Measurements from ENCODE around the gene CST6.

DNA sequence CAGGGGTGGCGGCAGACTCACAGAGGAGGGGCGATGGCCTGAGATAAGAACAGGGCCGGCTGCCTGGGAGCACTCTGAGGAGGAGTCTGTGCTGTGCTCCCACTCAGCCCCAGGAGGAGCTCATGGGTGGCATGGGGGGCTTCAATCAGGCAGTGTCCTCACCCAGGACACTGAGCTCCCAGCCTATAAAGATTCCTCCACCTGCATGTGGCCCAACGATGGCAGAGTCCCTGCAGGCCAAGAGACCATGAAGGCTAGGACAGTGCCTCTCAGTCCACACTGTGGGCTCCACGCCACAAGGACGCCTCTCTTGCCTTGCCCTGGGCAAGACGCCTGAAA is 1.9 kb downstream of the CST6 start:
- TF ChIP-seq, protein P1, sequence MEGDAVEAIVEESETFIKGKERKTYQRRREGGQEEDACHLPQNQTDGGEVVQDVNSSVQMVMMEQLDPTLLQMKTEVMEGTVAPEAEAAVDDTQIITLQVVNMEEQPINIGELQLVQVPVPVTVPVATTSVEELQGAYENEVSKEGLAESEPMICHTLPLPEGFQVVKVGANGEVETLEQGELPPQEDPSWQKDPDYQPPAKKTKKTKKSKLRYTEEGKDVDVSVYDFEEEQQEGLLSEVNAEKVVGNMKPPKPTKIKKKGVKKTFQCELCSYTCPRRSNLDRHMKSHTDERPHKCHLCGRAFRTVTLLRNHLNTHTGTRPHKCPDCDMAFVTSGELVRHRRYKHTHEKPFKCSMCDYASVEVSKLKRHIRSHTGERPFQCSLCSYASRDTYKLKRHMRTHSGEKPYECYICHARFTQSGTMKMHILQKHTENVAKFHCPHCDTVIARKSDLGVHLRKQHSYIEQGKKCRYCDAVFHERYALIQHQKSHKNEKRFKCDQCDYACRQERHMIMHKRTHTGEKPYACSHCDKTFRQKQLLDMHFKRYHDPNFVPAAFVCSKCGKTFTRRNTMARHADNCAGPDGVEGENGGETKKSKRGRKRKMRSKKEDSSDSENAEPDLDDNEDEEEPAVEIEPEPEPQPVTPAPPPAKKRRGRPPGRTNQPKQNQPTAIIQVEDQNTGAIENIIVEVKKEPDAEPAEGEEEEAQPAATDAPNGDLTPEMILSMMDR (IDR thresholded peaks at IDR 0.05) = no peak
- TF ChIP-seq POLR2A (IDR thresholded peaks at IDR 0.05) = no peak

All from thyroid gland (tissue), 4 donors.